ENCODE results near the gene AGTR1. TPM values are rescaled to one million over a fixed set of nuclear protein-coding genes. Genes with fewer than 3 reads are reported as not detected.

Gene AGTR1
- total and polyA plus RNA-seq, 2 of the 13 experiments (the other 11 are each of a cell fraction or from before 2014, with no cell fraction given): 0.64 to 1.5 TPM

- TF ChIP-seq, protein P1, sequence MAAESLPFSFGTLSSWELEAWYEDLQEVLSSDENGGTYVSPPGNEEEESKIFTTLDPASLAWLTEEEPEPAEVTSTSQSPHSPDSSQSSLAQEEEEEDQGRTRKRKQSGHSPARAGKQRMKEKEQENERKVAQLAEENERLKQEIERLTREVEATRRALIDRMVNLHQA (CRISPR knock-in tag; IDR thresholded peaks at IDR 0.05): no peak
- TF ChIP-seq ZFX (CRISPR knock-in tag; IDR thresholded peaks at IDR 0.05; ENCODE audit: low read depth): peak; percentile 54
- TF ChIP-seq ZSCAN29 (CRISPR knock-in tag; conservative IDR thresholded peaks at IDR 0.05): peak; percentile 69
- TF ChIP-seq FOXP4 (CRISPR knock-in tag; IDR thresholded peaks at IDR 0.05): peak; percentile 46; the same call in 1 of the 2 replicates
- no peak for TF ChIP-seq LCORL (IDR thresholded peaks at IDR 0.05)
- TF ChIP-seq LCORL (CRISPR knock-in tag; IDR thresholded peaks at IDR 0.05): peak; percentile 87
- no peak for TF ChIP-seq NFYB (CRISPR knock-in tag; IDR thresholded peaks at IDR 0.05)
Observed at GRCh38 chr3:148711981-148712666, 14.4 kb downstream of the AGTR1 start (continued).

- intact Hi-C loops (cut with micrococcal nuclease; ENCODE audit: unreplicated experiment) (no loop called here), in situ Hi-C loops (cut with HindIII; ENCODE audit: extremely low pct_ligation_motif_present, low pct_unique_long_range_greater_than_20kb) (loop anchor here (10.0 kb wide), 1 partner anchor 340 kb away; no protein-coding TSS in a partner anchor)
- Histone ChIP-seq H3K4me3 (replicated peaks in 1 of 3; ENCODE audit: insufficient read depth in 1 of 3, low read depth in 2 of 3, low read length in 3 of 3) (no peak overlapping the region), H2AFZ (ENCODE audit: low read length) (no peak overlapping the region), H3K9ac (ENCODE audit: insufficient read depth, low read depth, low read length) (no peak overlapping the region), H3K4me2 (ENCODE audit: low read depth, low read length) (no peak overlapping the region), H3K4me1 (ENCODE audit: insufficient read depth, low read length) (peaks cover 54% of the 10 kb centered on the region), H3K79me2 (ENCODE audit: insufficient read depth, low read length) (no peaks in the 10 kb centered on the region), H3K27me3 (ENCODE audit: control insufficient read depth in 1 of 2, insufficient read depth in 2 of 2, low read length in 2 of 2) (no peaks in the 10 kb centered on the region; a peak in 1 of 5 replicates), H3K27ac (ENCODE audit: extremely low read length, insufficient read depth, low read length) (no peak overlapping the region), H4K20me1 (ENCODE audit: insufficient read depth, low read length) (no peaks in the 10 kb centered on the region), H3K9me3 (ENCODE audit: low read length) (no peaks in the 10 kb centered on the region), H3K36me3 (replicated peaks in 1 of 2; ENCODE audit: control insufficient read depth in 1 of 2, insufficient read depth in 2 of 2, low read length in 2 of 2) (no peaks in the 10 kb centered on the region)
- POLR2A ChIA-PET: interaction anchor here (1.2 kb wide), 1 partner anchor 114 kb away, joined by 3 read pairs; no protein-coding TSS in a partner anchor
- no peak for DNase-seq (ENCODE audit: low spot score)
- no peak for ATAC-seq
- no TSS peak for BruUV-seq (replicated peaks)
- 80% methylated on average over 1 of the region's 1 CpG for WGBS (ENCODE audit: low lambda C conversion rate)
- CTCF ChIA-PET (ENCODE audit: low intra/inter-chr PET ratio, low total read pairs): no interaction called here
- no peak for FAIRE-seq
- TF ChIP-seq JDP2 (CRISPR knock-in tag; IDR thresholded peaks at IDR 0.05; ENCODE audit: borderline replicate concordance) (no peak), FLYWCH1 (CRISPR knock-in tag; IDR thresholded peaks at IDR 0.05) (no peak), ARID5B (CRISPR knock-in tag; IDR thresholded peaks at IDR 0.05) (no peak), ZNF224 (CRISPR knock-in tag; IDR thresholded peaks at IDR 0.05) (no peak)
- TF ChIP-seq, protein P2, sequence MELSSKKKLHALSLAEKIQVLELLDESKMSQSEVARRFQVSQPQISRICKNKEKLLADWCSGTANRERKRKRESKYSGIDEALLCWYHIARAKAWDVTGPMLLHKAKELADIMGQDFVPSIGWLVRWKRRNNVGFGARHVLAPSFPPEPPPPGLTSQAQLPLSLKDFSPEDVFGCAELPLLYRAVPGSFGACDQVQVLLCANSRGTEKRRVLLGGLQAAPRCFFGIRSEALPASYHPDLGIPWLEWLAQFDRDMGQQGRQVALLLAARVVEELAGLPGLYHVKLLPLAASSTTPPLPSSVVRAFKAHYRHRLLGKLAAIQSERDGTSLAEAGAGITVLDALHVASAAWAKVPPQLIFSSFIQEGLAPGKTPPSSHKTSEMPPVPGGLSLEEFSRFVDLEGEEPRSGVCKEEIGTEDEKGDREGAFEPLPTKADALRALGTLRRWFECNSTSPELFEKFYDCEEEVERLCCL (CRISPR knock-in tag; IDR thresholded peaks at IDR 0.05; ENCODE audit: borderline replicate concordance): no peak
Observed at GRCh38 chr3:148714521-148714920, 16.8 kb downstream of the AGTR1 start.
